SK-N-SH (cell line): ENCODE measurements around the gene HTR1D.

ENCODE experiments used
- CHD2 ChIP-seq: fragments of 150-350 bp; IDR thresholded peaks from 2 replicates; pipeline ENCODE4 v1.6.1; 2018; ENCODE audit warnings: low read length; ENCODE audit not compliant: partially characterized antibody
- CTCF ChIP-seq: fragments of 200-600 bp; sonication (generic); IDR thresholded peaks from 2 replicates; pipeline ENCODE4 v1.6.1; 2017; ENCODE audit warnings: antibody characterized with exemption, mild to moderate bottlenecking, moderate library complexity
- EP300 ChIP-seq, 2 experiments: IDR thresholded peaks; 2 replicates each; pipeline versions ENCODE4 v1.4.0 to v1.6.1; 2012; ENCODE audit warnings: borderline replicate concordance in 1 of 2, low read depth in 1 of 2, low read length in 1 of 2
- GABPA ChIP-seq: IDR thresholded peaks from 2 replicates; pipeline ENCODE4 v1.4.0; 2012; ENCODE audit warnings: low read depth, mild to moderate bottlenecking
- JUND ChIP-seq: IDR thresholded peaks from 2 replicates; pipeline ENCODE4 v1.4.0; 2012
- NRF1 ChIP-seq: IDR thresholded peaks from 2 replicates; pipeline ENCODE4 v1.6.1; 2012; ENCODE audit warnings: low read depth, mild to moderate bottlenecking, low read length
- POLR2AphosphoS5 ChIP-seq: IDR thresholded peaks from 2 replicates; pipeline ENCODE4 v1.6.1; 2012; ENCODE audit warnings: low read depth, low read length
- REST ChIP-seq: IDR thresholded peaks from 2 replicates; pipeline ENCODE4 v1.6.1; 2012; ENCODE audit warnings: mild to moderate bottlenecking, low read depth, low read length, moderate library complexity
- USF1 ChIP-seq: IDR thresholded peaks from 2 replicates; pipeline ENCODE4 v1.4.0; 2012; ENCODE audit warnings: low read depth, borderline replicate concordance
- USF2 ChIP-seq: fragments of 150-350 bp; IDR thresholded peaks from 2 replicates; pipeline ENCODE4 v1.6.1; 2017; ENCODE audit warnings: antibody characterized with exemption, low read length, low read depth, borderline replicate concordance
- YY1 ChIP-seq: IDR thresholded peaks from 2 replicates; pipeline ENCODE4 v1.4.0; 2012; ENCODE audit warnings: low read depth, mild to moderate bottlenecking
- ZBTB33 ChIP-seq: IDR thresholded peaks from 2 replicates; pipeline ENCODE4 v1.4.0; 2012; ENCODE audit warnings: low read depth, borderline replicate concordance

GRCh38 chr1:23185381-23185780 lies 31.9 kb downstream of the HTR1D start:
- TF ChIP-seq GABPA (no peak), EP300 (IDR thresholded peaks at IDR 0.05; ENCODE audit: borderline replicate concordance in 1 of 2, low read depth in 1 of 2, low read length in 1 of 2) (no peak), CTCF (no peak), USF1 (no peak), ZBTB33 (no peak), REST (no peak), CHD2 (no peak), YY1 (no peak), USF2 (no peak), JUND (no peak), POLR2AphosphoS5 (no peak), NRF1 (no peak)
